GM11168 (cell line): Measurements from ENCODE around the gene LRMDA.
"Not testable (repeated sequence)": the region's sequence is repeated elsewhere in the genome, so short reads cannot be mapped to it uniquely, and the experiment has no call there.

Experiments
- in situ Hi-C: fragments of 300-500 bp; cut with MboI; formaldehyde crosslinking; loops from one replicate; pipeline ENCODE4 v1.12.0; 2022; ENCODE audit warnings: low sequenced_read_pairs; ENCODE audit not compliant: unreplicated experiment

The LRMDA gene

GRCh38 chr10:75597773-75598440 lies 166.5 kb downstream of the LRMDA start:
- in situ Hi-C loops = no loop called here

GRCh38 chr10:75598998-75599397 lies 167.6 kb downstream of the LRMDA start:
- in situ Hi-C loops = no loop called here

- in situ Hi-C loops = no loop called here
Measured at GRCh38 chr10:75599875-75600648, 168.6 kb downstream of the LRMDA start.

DNA sequence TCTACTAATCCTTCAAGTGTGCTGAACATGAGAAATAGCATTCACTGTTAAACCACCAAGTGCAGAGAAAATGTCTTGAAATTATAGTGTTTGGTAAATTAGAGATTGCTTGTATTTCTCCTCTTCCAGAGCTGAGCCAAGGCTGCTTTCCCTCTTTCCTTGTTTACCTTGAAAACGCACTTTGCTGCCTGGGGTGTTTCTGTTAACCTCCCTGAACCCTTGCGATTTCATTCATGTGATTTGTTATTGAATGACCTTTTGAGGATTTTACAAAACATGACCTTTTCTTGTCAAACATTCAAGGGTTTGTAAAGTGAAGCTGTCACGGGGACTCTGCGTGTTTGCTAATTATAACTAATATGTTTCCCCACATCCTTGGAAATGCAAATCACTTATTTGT lies 169.4 kb downstream of the LRMDA start:
- in situ Hi-C loops = no loop called here

GRCh38 chr10:75602341-75602740 lies 170.9 kb downstream of the LRMDA start:
- in situ Hi-C loops = no loop called here

- in situ Hi-C loops = no loop called here
Measured at GRCh38 chr10:75605096-75605495, 173.7 kb downstream of the LRMDA start.

DNA sequence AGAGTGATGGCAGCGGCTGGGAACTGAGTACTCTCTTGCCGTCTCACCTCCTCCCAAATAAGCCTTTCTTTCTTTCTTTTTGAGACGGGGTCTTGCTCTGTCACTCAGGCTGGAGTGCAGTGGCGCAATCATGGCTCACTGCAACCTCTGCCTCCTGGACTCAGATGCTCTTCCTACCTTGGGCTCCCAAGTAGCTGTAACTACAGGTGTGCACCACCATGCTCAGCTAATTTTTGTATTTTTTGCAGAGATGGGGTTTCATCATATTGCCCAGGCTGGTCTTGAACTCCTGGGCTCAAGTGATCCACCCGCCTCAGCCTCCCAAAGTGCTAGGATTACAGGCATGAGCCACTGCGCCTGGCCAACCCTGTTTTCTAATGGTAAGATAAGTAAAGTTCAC lies 174.4 kb downstream of the LRMDA start:
- in situ Hi-C loops = not testable (repeated sequence)

DNA sequence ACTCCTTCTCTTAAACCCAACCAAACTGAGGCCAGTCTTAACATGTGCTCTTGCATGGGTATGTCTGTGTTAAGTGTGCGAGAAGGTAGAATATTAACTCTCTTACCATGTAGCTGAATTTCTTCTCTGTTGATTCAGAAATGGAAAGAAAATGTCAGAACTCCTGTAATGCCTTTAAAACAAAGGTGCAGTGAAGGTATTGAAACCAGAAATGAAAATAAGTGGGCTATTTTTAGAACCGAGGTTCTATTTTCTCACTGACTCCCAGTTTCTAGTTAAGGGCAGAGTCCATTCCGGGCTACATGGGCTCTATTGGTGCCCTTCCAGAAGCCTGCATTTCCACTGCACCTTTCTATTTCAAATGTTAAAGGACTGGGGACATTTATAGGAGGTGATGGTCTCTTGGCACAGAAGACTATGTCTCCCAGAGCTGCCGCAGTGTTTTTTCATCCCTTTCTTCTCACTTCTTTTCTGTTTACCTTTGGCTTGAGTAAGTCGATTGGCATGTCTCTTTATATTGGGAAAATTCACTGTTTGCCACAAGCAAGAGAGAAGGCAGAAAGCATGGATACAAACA lies 174.9 kb downstream of the LRMDA start:
- in situ Hi-C loops = no loop called here

DNA sequence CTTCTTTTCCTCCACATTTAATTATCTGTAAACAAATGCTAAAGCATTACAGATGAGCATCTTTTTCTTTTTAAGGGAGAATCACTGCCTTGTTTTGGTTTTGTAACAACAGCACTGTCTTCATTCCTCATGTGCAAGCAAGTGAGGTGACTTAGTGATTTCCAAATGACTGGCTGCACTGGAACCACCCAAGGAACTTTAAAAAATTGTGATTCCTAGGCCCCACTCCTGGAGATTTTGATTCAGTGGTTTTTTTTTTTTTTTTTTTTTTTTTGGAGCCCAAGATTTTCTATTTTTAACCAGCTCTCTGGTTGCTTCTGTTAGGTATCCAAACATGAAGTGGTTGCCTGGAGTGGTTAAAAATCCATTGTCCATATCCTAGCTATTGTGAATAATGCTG lies 176.2 kb downstream of the LRMDA start:
- in situ Hi-C loops = no loop called here

- in situ Hi-C loops = no loop called here
Measured at GRCh38 chr10:75610183-75610582, 178.8 kb downstream of the LRMDA start.

DNA sequence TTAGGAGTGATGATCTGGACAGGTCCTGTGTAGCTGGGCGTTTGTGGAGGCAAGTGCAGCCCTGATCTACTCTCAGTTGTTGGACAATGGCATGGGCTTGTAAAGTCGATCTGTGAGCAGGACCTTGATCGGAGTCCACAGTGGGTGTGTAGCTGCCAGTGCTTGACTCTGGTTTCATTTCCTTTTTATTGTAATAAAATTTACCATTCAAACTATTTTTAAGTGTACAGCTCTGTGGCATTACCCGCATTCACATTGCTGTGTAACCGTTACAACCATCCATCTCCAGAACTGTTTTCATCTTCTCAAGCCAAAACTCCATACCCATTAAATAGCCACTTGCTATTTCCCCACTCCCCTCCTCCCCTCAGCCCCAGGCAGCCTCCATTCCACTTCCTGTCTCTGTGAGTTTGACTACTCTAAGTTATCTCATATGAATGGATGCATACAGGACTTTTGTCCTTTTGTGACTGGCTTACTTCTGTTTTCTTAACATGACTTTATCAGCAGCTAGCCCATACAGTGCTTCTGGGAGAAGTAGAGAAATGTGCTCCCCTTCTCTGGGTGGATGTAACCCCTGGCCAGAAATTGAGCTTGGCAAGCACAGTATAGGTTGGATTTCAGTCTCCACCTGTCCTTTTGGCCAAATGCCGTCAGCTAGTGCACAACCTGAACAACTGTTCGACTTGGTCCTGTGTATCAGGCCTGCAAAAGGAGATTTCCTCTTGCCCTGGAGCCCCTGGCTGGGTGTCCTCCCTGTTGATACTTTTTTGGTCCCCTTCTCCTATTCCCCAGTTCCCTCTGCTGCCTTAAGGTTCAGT lies 180.0 kb downstream of the LRMDA start:
- in situ Hi-C loops = no loop called here

DNA sequence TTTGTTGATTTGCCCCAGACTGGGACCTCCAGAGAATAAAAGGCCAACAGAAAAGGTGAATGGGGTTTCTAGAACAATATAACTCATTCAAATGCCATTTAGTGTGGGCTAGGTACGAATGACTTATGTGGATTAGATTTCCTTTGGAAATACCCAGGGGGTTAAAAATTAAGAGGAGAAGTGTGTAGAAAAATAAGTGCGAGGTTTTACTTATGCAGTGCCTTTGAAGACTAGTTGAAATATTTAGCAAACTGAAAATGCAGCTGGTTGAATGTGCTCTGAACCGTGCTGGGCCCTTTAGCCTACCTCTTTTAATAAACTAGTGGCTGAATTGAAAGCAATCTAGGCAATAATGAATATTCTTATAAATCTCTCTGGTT lies 180.6 kb downstream of the LRMDA start:
- in situ Hi-C loops = no loop called here

GRCh38 chr10:75612904-75613684 lies 181.7 kb downstream of the LRMDA start:
- in situ Hi-C loops = no loop called here

DNA sequence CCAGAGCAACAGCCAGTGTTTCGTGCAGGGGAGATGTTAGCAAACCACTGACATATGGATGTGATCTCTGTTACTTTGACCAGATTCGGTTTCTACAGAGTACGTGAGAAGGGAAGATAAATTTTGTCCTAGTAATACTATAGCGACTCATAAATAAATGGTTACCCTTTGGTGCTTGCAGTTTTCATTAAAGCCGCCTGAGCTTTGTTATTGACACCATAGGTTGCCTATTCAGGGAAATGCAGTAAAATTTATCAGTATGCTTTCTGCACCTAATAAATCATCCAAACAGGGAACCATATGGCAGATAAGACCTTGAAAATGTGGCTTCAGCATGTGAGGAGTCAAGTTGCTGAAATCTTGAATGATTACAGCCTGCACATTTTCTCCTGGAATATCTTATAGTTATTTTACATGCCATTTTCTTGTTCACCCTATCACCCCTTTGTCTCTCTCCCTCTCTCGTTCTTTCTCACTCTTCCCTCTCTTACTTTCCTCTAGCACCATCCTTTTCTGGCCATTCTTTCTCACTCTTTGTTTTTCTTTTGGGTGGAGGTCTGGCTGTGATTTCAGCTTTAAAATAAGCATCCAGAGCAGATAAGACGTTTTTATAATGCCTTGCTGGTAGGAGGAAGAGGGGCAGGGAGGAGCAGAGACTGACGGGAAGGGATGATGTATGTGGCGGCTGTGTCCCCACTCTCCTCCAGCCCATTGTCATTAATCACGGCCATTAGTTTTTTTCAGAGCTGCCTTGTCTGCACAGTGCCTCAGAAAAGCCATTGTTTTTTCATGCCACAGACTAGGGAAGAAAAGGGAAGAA lies 182.5 kb downstream of the LRMDA start:
- in situ Hi-C loops = no loop called here

DNA sequence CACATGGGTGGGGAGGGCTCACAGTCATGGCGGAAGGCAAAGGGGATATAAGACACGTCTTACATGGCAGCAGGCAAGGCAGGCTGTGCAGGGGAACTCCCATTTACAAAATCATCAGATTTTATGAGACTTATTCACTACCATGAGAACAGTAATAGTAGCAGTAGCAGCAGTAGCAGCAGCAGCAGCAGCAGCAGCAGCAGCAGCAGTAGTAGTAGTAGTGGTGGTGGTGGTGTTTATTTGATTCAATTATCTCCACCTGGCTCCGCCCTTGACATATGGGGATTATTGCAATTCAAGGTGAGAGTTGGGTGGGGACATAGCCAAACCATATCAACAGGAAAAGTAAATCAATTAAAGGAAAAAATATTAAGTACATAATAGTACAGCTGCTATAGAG lies 184.7 kb downstream of the LRMDA start:
- in situ Hi-C loops = no loop called here

DNA sequence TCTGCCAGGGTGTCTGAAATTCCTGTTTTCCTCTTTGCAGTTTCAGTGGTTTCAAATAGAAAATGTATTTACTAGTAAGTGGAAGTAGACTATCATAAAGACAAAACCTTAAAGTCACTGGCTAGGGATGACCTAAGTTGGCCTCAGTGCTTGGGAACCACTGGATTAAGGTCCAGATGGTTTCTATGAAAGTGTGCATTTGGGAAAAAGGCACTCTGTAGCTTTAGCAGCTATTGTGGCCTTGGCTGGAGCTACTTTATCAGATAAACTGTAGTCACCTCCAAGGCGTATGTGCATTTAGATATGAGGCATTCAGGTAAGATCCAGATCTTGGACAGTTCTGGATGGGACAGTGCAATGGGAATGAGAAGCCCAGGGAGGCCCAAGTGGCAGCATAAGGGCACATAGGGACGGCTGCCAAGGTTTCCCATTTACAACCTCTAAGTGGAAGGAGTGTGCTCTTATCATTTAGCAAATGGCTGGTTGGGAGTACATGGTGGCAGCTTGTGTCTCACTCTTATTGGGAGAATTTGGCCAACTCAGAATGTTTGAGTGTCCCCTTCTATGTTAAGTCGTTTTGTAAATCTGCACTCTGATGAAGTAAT lies 185.6 kb downstream of the LRMDA start:
- in situ Hi-C loops = no loop called here

GRCh38 chr10:75617485-75618155 lies 186.2 kb downstream of the LRMDA start:
- in situ Hi-C loops = no loop called here

DNA sequence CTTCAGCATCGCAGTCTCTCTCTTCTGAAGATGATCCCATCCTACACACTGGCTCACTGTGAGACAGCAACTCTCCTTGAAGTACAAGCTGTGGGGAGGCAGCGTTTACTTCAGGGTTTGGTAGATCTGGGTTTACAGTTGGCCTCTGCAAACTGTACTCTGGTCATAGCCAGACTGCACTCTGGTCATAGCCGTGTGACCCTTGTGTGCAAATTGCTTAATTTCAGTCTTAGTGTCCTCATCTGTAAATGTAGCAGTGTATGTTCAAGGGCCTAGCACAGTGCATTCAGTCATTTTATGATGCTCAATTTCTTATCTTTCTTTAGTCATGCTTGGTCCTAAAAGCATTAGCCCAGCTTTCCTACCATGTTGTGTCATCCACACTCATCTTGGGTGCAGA lies 188.2 kb downstream of the LRMDA start:
- in situ Hi-C loops = no loop called here
